Fibroblast of lung (primary cell): ENCODE data around the gene GET4. TPM values are rescaled to one million over a fixed set of nuclear protein-coding genes. Genes with fewer than 3 reads are reported as not detected.

Source experiments
- DNase-seq, 2 donors: peaks; one replicate each; pipeline versions ENCODE4 v3.0.0 to v3.0.0-alpha.2; 2010; ENCODE audit warnings: low read depth in 2 of 2
- H2AFZ ChIP-seq: 2 replicates; pipeline ENCODE4 v1.5.1; 2012; ENCODE audit warnings: low read length, control low read depth, inconsistent platforms
- H3K27ac ChIP-seq: 2 replicates; pipeline ENCODE4 v1.5.1; 2011; ENCODE audit warnings: low read length, control low read depth; ENCODE audit not compliant: insufficient read depth
- H3K27me3 ChIP-seq: 2 replicates; pipeline ENCODE4 v1.5.1; 2011; ENCODE audit warnings: mild to moderate bottlenecking, low read length; ENCODE audit not compliant: control insufficient read depth, insufficient read depth
- H3K36me3 ChIP-seq: 2 replicates; pipeline ENCODE4 v1.5.1; 2011; ENCODE audit warnings: low read length; ENCODE audit not compliant: control insufficient read depth, insufficient read depth
- H3K4me1 ChIP-seq: 2 replicates; pipeline ENCODE4 v1.5.1; 2011; ENCODE audit warnings: low read length; ENCODE audit not compliant: control insufficient read depth, insufficient read depth; ENCODE audit errors: extremely low read depth
- H3K4me2 ChIP-seq: 2 replicates; pipeline ENCODE4 v1.5.1; 2011; ENCODE audit warnings: low read length, control low read depth; ENCODE audit not compliant: insufficient read depth; ENCODE audit errors: extremely low read depth
- H3K4me3 ChIP-seq, 4 experiments: fragments of 200-600 bp in 1 of 4; sonication (generic) in 1 of 4; replicated peaks in 1 of 4; 2 replicates each; pipeline ENCODE4 v1.5.1; 2011 to 2016; ENCODE audit warnings: low read length in 4 of 4, low read depth in 3 of 4, mild to moderate bottlenecking in 3 of 4, control low read depth in 2 of 4, inconsistent platforms in 1 of 4, mixed read lengths in 1 of 4; ENCODE audit not compliant: insufficient read depth in 1 of 4; ENCODE audit errors: control extremely low read depth in 1 of 4
- H3K79me2 ChIP-seq: 2 replicates; pipeline ENCODE4 v1.5.1; 2012; ENCODE audit warnings: mild to moderate bottlenecking, low read length, inconsistent platforms; ENCODE audit not compliant: control insufficient read depth, insufficient read depth
- H3K9ac ChIP-seq: 2 replicates; pipeline ENCODE4 v1.5.1; 2011; ENCODE audit warnings: mild to moderate bottlenecking, low read length, control low read depth; ENCODE audit not compliant: insufficient read depth
- H3K9me3 ChIP-seq: 2 replicates; pipeline ENCODE4 v1.5.1; 2012; ENCODE audit warnings: low read depth, low read length; ENCODE audit not compliant: control insufficient read depth, insufficient read depth
- H4K20me1 ChIP-seq: 2 replicates; pipeline ENCODE4 v1.5.1; 2011; ENCODE audit warnings: low read length; ENCODE audit not compliant: control insufficient read depth, insufficient read depth; ENCODE audit errors: extremely low read depth
- CTCF ChIP-seq, 2 donors: IDR thresholded peaks in 1 of 2; conservative IDR thresholded peaks in 1 of 2; 1 replicate in 1 of 2; 2 replicates in 1 of 2; pipeline ENCODE4 v1.5.1; 2011 to 2012; ENCODE audit warnings: low read length in 2 of 2, control low read depth in 1 of 2, inconsistent platforms in 1 of 2, low read depth in 1 of 2, mild to moderate bottlenecking in 1 of 2
- EZH2 ChIP-seq: IDR thresholded peaks from 2 replicates; pipeline ENCODE4 v1.5.1; 2012; ENCODE audit warnings: low read length, control low read depth, mild to moderate bottlenecking; ENCODE audit errors: missing control alignments
- polyA plus RNA-seq, 2 donors: library from polyadenylated mRNA; depleted of rRNA in 1 of 2; stranded (reverse) in 1 of 2; unstranded in 1 of 2; fragments of >200 nt; gene quantifications; 2 replicates each; pipeline ENCODE4 v1.2.1, GENCODE V29; 2011 to 2012; ENCODE audit warnings: missing spikeins in 1 of 2
- total RNA-seq: library from RNA; depleted of rRNA; stranded (reverse); fragments of >200 nt; gene quantifications from 2 replicates; pipeline ENCODE4 v1.2.1, GENCODE V29; 2014

The GET4 gene
- total and polyA plus RNA-seq, 2 donors (not counting 1 experiment from before 2014, with no cell fraction given): 13.4 to 23.1 TPM

- TF ChIP-seq EZH2 (no peak), CTCF (conservative IDR thresholded peaks at IDR 0.05 in 1 of 2, IDR thresholded peaks at IDR 0.05 in 1 of 2; ENCODE audit: low read depth in 1 of 2, low read length in 2 of 2) (no peak)
- no peak for DNase-seq
- Histone ChIP-seq H4K20me1 (no peaks in the 10 kb centered on the region), H3K79me2 (no peaks in the 10 kb centered on the region), H3K4me2 (no peak overlapping the region), H2AFZ (no peak overlapping the region), H3K27ac (no peak overlapping the region), H3K4me3 (no peak overlapping the region), H3K9ac (no peak overlapping the region), H3K36me3 (no peaks in the 10 kb centered on the region), H3K9me3 (no peaks in the 10 kb centered on the region), H3K4me1 (no peaks in the 10 kb centered on the region), H3K27me3 (no peaks in the 10 kb centered on the region)
These were observed 39.2 kb downstream of the GET4 start for GRCh38 chr7:915291-916218.

GRCh38 chr7:916291-916941, 40.1 kb downstream of the GET4 start:
- H3K27ac ChIP-seq: no peak overlapping the region
- H3K4me3 ChIP-seq: no peak overlapping the region
- no peaks in the 10 kb centered on the region for H3K79me2 ChIP-seq
- no peak overlapping the region for H2AFZ ChIP-seq
- no peak overlapping the region for H3K9ac ChIP-seq
- H3K4me2 ChIP-seq: no peak overlapping the region
- peak in 1 of 2 donors; percentile 9 for DNase-seq
- H3K9me3 ChIP-seq: no peaks in the 10 kb centered on the region
- H4K20me1 ChIP-seq: no peaks in the 10 kb centered on the region
- H3K4me1 ChIP-seq: no peaks in the 10 kb centered on the region
- H3K27me3 ChIP-seq: no peaks in the 10 kb centered on the region
- no peaks in the 10 kb centered on the region for H3K36me3 ChIP-seq
- no peak for TF ChIP-seq CTCF (conservative IDR thresholded peaks at IDR 0.05 in 1 of 2, IDR thresholded peaks at IDR 0.05 in 1 of 2; ENCODE audit: low read depth in 1 of 2, low read length in 2 of 2)
- no peak for TF ChIP-seq EZH2
